ENCODE results near the gene CHPF. TPM values are rescaled to one million over a fixed set of nuclear protein-coding genes. Genes with fewer than 3 reads are reported as not detected.

Gene CHPF
- total RNA-seq, 2 experiments from 2014 or later, result 6.5 to 7.1 TPM

DNA sequence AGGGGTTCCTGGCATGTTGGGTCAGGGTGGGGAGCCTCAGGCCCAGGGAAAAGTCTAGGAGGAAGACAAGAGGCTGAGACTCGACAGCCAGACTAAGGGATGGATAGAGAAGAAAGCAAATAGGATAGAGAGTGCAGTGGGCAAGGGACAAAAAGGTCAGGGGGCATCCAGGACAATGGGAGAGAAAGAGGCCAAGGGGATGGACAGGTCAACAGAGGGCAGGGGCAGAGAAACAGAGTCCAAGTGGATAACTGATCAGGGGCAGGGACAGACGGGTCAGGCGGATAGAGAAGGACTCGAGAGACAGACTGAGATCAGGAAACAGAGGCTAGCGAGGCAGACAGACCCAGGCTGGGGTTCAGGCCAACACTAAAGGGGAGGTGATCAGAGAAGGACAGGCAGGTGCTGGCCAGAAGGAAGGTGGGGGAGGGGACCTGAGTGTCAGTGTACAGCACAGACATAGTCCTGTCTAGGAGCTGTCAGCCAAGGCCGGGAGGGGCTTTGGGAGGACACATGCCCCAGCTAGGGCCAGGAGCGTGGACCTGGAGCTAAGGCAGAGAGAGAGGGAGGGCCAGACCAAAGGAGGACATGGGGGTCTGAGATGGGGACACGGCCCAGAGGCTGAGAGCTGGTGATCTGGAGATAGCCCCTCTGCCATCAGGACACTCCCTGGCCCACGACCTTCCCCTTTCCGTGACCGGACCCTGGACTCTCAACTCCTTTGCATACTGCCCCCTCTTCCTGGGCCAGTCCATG lies 17.1 kb downstream of the CHPF start:
- peaks cover 19% of the 10 kb centered on the region for H3K4me1 ChIP-seq (ENCODE audit: insufficient read depth, low read length)
- no peak overlapping the region for H3K4me3 Mint-ChIP-seq
- H3K9me3 ChIP-seq (ENCODE audit: control insufficient read depth in 1 of 2, insufficient read depth in 1 of 2, low read length in 2 of 2), result peaks cover 0 to 1% of the 10 kb centered on the region in 2 experiments
- DNase-seq (no peak), ATAC-seq (ENCODE audit: poor library complexity) (no peak)
- no peak overlapping the region for H3K27ac Mint-ChIP-seq
- CTCF ChIA-PET, result interaction anchor here (0.9 to 1.8 kb wide), 2 partner anchors 123 to 124 kb away, joined by 3 to 4 read pairs; no protein-coding TSS in a partner anchor
- no peak overlapping the region for H3K4me3 ChIP-seq (ENCODE audit: low read length)
- TF ChIP-seq, protein P1, sequence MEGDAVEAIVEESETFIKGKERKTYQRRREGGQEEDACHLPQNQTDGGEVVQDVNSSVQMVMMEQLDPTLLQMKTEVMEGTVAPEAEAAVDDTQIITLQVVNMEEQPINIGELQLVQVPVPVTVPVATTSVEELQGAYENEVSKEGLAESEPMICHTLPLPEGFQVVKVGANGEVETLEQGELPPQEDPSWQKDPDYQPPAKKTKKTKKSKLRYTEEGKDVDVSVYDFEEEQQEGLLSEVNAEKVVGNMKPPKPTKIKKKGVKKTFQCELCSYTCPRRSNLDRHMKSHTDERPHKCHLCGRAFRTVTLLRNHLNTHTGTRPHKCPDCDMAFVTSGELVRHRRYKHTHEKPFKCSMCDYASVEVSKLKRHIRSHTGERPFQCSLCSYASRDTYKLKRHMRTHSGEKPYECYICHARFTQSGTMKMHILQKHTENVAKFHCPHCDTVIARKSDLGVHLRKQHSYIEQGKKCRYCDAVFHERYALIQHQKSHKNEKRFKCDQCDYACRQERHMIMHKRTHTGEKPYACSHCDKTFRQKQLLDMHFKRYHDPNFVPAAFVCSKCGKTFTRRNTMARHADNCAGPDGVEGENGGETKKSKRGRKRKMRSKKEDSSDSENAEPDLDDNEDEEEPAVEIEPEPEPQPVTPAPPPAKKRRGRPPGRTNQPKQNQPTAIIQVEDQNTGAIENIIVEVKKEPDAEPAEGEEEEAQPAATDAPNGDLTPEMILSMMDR (IDR thresholded peaks at IDR 0.05), result no peak
- H3K27ac ChIP-seq (ENCODE audit: low read depth in 1 of 2, low read length in 2 of 2), result no peak overlapping the region
- H3K36me3 ChIP-seq (ENCODE audit: insufficient read depth, low read length), result no peaks in the 10 kb centered on the region
- H3K27me3 ChIP-seq (ENCODE audit: control insufficient read depth in 1 of 2, insufficient read depth in 2 of 2, low read length in 2 of 2), result peaks cover 67 to 81% of the 10 kb centered on the region in 2 experiments
- peaks cover 14% of the 10 kb centered on the region for H3K4me1 Mint-ChIP-seq (ENCODE audit: low read depth)
- intact Hi-C loops (cut with DNase I, micrococcal nuclease), result no loop called here
- peaks cover 92% of the 10 kb centered on the region for H3K27me3 Mint-ChIP-seq
- no peaks in the 10 kb centered on the region for H3K9me3 Mint-ChIP-seq
- POLR2A ChIA-PET, result no interaction called here
- no peaks in the 10 kb centered on the region for H3K36me3 Mint-ChIP-seq (ENCODE audit: low read depth)

DNA sequence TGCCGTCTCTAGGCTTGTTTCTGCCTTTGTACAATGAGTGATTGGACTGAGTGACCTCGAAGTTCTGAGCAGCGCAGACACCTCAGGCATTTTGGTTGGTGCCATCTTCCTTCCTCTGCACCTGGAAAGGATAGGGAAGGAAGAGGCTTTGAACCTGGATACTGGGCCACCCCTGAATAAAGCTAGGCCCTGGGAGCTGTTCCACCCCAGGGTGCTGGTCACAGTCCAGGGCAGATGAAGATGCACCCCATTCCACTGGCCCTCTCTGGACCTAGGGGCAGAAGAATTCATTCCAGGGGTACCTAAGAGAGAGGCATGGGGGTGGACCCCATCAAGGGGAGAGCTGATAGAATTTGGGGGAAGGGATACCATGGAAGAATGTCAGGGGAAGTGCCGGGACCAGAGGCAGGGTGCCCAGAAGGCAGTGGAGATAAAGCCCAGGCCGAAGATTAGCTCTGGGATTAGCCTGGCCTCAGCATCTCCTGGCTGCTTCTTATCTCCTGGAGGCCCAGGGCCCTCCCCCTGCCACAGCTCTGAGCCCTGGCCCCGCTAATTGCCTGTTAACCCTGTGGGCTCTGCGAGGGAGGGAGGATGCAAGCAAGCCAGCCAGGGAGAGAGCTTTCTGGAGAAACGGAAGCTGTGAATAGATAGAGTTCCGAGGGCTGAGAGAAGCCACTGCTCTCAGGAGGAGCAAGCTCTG lies 17.9 kb downstream of the CHPF start:
- Histone ChIP-seq H3K9me3 (ENCODE audit: control insufficient read depth in 1 of 2, insufficient read depth in 1 of 2, low read length in 2 of 2) (peaks cover 0 to 6% of the 10 kb centered on the region in 2 experiments), H3K36me3 (ENCODE audit: insufficient read depth, low read length) (no peaks in the 10 kb centered on the region), H3K4me3 (ENCODE audit: low read length) (no peak overlapping the region), H3K4me1 (ENCODE audit: insufficient read depth, low read length) (peaks cover 23% of the 10 kb centered on the region), H3K27me3 (ENCODE audit: control insufficient read depth in 1 of 2, insufficient read depth in 2 of 2, low read length in 2 of 2) (peaks cover 74 to 88% of the 10 kb centered on the region in 2 experiments), H3K27ac (ENCODE audit: low read depth in 1 of 2, low read length in 2 of 2) (no peak overlapping the region)
- CTCF ChIA-PET, result interaction anchor here (0.9 kb wide), 1 partner anchor 123 kb away, joined by 3 read pairs; no protein-coding TSS in a partner anchor
- Mint-ChIP-seq H3K36me3 (ENCODE audit: low read depth) (no peaks in the 10 kb centered on the region), H3K9me3 (no peaks in the 10 kb centered on the region), H3K4me1 (ENCODE audit: low read depth) (peaks cover 20% of the 10 kb centered on the region), H3K27ac (no peak overlapping the region), H3K4me3 (no peak overlapping the region), H3K27me3 (peaks cover 92% of the 10 kb centered on the region)
- intact Hi-C loops (cut with DNase I, micrococcal nuclease), result no loop called here
- DNase-seq (no peak), ATAC-seq (ENCODE audit: poor library complexity) (no peak)
- TF ChIP-seq, protein P1 (IDR thresholded peaks at IDR 0.05), result no peak
- POLR2A ChIA-PET, result no interaction called here

DNA sequence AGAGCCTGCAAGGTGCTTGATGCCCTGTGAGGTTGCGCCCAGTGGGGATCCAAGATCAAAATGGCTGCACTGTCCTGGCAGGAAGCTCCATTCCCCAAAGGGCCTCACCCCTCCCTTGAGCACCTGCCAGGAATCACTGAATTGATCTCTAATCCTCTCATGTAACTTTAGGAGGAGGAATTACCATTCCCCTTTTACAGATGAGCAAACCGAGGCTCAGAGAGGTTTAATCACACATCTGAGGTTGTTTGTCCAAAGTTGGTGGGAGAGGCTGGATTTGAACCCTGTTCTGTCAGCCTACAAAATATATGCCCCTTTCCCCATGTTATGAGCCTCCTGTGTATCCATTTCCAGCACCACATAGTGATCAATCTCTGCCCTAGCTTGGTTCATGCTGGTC lies 18.8 kb downstream of the CHPF start:
- Histone ChIP-seq H3K36me3 (ENCODE audit: insufficient read depth, low read length) (no peaks in the 10 kb centered on the region), H3K4me1 (ENCODE audit: insufficient read depth, low read length) (peaks cover 20% of the 10 kb centered on the region), H3K9me3 (ENCODE audit: control insufficient read depth in 1 of 2, insufficient read depth in 1 of 2, low read length in 2 of 2) (peaks cover 0 to 6% of the 10 kb centered on the region in 2 experiments), H3K27ac (ENCODE audit: low read depth in 1 of 2, low read length in 2 of 2) (no peak overlapping the region), H3K4me3 (ENCODE audit: low read length) (no peak overlapping the region), H3K27me3 (ENCODE audit: control insufficient read depth in 1 of 2, insufficient read depth in 2 of 2, low read length in 2 of 2) (peaks cover 73 to 93% of the 10 kb centered on the region in 2 experiments)
- Mint-ChIP-seq H3K27ac (no peak overlapping the region), H3K4me1 (ENCODE audit: low read depth) (peaks cover 20% of the 10 kb centered on the region), H3K36me3 (ENCODE audit: low read depth) (no peaks in the 10 kb centered on the region), H3K9me3 (no peaks in the 10 kb centered on the region), H3K27me3 (peaks cover 91% of the 10 kb centered on the region), H3K4me3 (no peak overlapping the region)
- DNase-seq, result no peak
- POLR2A ChIA-PET, result no interaction called here
- TF ChIP-seq, protein P1 (IDR thresholded peaks at IDR 0.05), result no peak
- no peak for ATAC-seq (ENCODE audit: poor library complexity)
- intact Hi-C loops (cut with DNase I, micrococcal nuclease), result no loop called here
- CTCF ChIA-PET, result no interaction called here

All from CD4-positive, alpha-beta T cell (primary cell).